HG03575 (cell line): ENCODE data around the gene NRIP2.
"Not testable (repeated sequence)": the region's sequence is repeated elsewhere in the genome, so short reads cannot be mapped to it uniquely, and the experiment has no call there.

Source experiments
- ATAC-seq: cut with Tn5 transposase; IDR thresholded peaks from one replicate; pipeline ENCODE4 v1.9.1; 2021; ENCODE audit not compliant: unreplicated experiment, insufficient number of reproducible peaks, low FRiP score; ENCODE audit errors: extremely low read depth

NRIP2 gene

GRCh38 chr12:2834581-2835491, at the start of gene NRIP2:
NRIP2 (minus strand) TSS chr12:2835035; CDS start chr12:2834983, 52 bp downstream.
- no peak for ATAC-seq

GRCh38 chr12:2879853-2880252, 45.0 kb upstream of the NRIP2 start:
- no peak for ATAC-seq

GRCh38 chr12:2877953-2878732, 43.3 kb upstream of the NRIP2 start:
- ATAC-seq = no peak

- no peak for ATAC-seq
Measured at GRCh38 chr12:2877047-2877952, 42.5 kb upstream of the NRIP2 start, which contains the start of the genes FOXM1 and RHNO1. FOXM1 (minus strand) TSS chr12:2877174; CDS start chr12:2874478, 2,696 bp downstream. RHNO1 (plus strand) TSS chr12:2877223; CDS start chr12:2885367, 8,144 bp downstream.

GRCh38 chr12:2876431-2877046, 41.7 kb upstream of the NRIP2 start:
- ATAC-seq = no peak

GRCh38 chr12:2868986-2869632, 34.3 kb upstream of the NRIP2 start:
- not testable (repeated sequence) for ATAC-seq

GRCh38 chr12:2864198-2864597, 29.4 kb upstream of the NRIP2 start:
- ATAC-seq = no peak

GRCh38 chr12:2863402-2863801, 28.6 kb upstream of the NRIP2 start:
- ATAC-seq = not testable (repeated sequence)

GRCh38 chr12:2862876-2863275, 28.0 kb upstream of the NRIP2 start:
- ATAC-seq = no peak

- no peak for ATAC-seq
Measured at GRCh38 chr12:2860170-2860569, 25.3 kb upstream of the NRIP2 start.

GRCh38 chr12:2858944-2859421, 24.1 kb upstream of the NRIP2 start:
- no peak for ATAC-seq

- no peak for ATAC-seq
Measured at GRCh38 chr12:2858334-2858733, 23.5 kb upstream of the NRIP2 start.

- no peak for ATAC-seq
Measured at GRCh38 chr12:2857576-2857975, 22.7 kb upstream of the NRIP2 start.

GRCh38 chr12:2857021-2857431, 22.2 kb upstream of the NRIP2 start, which contains the start of gene TEX52:
TEX52 (minus strand) TSS chr12:2857039; CDS start chr12:2857026, 13 bp downstream.
- no peak for ATAC-seq

GRCh38 chr12:2856051-2856450, 21.2 kb upstream of the NRIP2 start:
- no peak for ATAC-seq

GRCh38 chr12:2855546-2855945, 20.7 kb upstream of the NRIP2 start:
- no peak for ATAC-seq

GRCh38 chr12:2854669-2855453, 20.0 kb upstream of the NRIP2 start:
- ATAC-seq = no peak
